Lower leg skin (tissue), 3 donors: ENCODE measurements around the gene PLEKHM3.

Source experiments
- POLR2A ChIP-seq, 2 donors: fragments of 450-650 bp; IDR thresholded peaks; one replicate each; pipeline ENCODE4 v1.6.1; 2016 to 2017; ENCODE audit warnings: antibody characterized with exemption in 2 of 2, mild to moderate bottlenecking in 1 of 2, moderate library complexity in 1 of 2
- TF ChIP-seq, protein P1 (sequence below), 3 donors: fragments of 450-650 bp; IDR thresholded peaks; one replicate each; pipeline ENCODE4 v1.5.1; 2016; ENCODE audit warnings: antibody characterized with exemption in 3 of 3, mild to moderate bottlenecking in 3 of 3, moderate library complexity in 2 of 3

DNA sequence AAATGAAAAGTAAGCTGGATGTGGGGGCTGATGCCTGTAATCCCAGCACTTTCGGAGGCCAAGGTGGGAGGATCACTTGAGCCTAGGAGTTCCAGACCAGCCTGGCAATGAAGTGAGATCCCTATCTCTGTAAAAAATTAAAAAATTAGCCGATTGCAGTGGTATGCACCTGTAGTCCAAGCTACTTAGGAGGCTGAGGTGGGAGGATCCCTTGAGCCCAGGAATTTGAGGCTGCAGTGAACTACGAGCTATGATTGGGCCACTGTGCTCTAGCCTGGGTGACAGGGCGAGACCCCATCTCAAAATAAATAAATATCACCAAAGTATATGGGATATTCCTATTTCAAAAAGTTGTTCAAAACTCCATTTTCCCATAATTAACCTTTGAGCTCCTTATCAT is 154.5 kb downstream of the PLEKHM3 start:
- TF ChIP-seq, protein P1, sequence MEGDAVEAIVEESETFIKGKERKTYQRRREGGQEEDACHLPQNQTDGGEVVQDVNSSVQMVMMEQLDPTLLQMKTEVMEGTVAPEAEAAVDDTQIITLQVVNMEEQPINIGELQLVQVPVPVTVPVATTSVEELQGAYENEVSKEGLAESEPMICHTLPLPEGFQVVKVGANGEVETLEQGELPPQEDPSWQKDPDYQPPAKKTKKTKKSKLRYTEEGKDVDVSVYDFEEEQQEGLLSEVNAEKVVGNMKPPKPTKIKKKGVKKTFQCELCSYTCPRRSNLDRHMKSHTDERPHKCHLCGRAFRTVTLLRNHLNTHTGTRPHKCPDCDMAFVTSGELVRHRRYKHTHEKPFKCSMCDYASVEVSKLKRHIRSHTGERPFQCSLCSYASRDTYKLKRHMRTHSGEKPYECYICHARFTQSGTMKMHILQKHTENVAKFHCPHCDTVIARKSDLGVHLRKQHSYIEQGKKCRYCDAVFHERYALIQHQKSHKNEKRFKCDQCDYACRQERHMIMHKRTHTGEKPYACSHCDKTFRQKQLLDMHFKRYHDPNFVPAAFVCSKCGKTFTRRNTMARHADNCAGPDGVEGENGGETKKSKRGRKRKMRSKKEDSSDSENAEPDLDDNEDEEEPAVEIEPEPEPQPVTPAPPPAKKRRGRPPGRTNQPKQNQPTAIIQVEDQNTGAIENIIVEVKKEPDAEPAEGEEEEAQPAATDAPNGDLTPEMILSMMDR (IDR thresholded peaks at IDR 0.05): no peak
- no peak for TF ChIP-seq POLR2A (IDR thresholded peaks at IDR 0.05)
